Stimulated activated naive CD8-positive, alpha-beta T cell treated with anti-CD3 and anti-CD28 coated beads, Interleukin-15, Interleukin-2, amounts not matched to agents 100 ng/mL and 50 ng/mL, for 24 hours (primary cell): ENCODE measurements around the gene FAM124B.

ENCODE experiments used
- H3K27ac Mint-ChIP-seq: one replicate; pipeline ENCODE4 v1.8.0; 2021; ENCODE audit warnings: mild to moderate bottlenecking, mixed read lengths
- H3K27me3 Mint-ChIP-seq: one replicate; pipeline ENCODE4 v1.8.0; 2021; ENCODE audit warnings: mixed read lengths
- H3K36me3 Mint-ChIP-seq: one replicate; pipeline ENCODE4 v1.8.0; 2021; ENCODE audit warnings: low read depth, mixed read lengths
- H3K4me1 Mint-ChIP-seq: one replicate; pipeline ENCODE4 v1.8.0; 2021; ENCODE audit warnings: low read depth, mixed read lengths
- H3K4me3 Mint-ChIP-seq: one replicate; pipeline ENCODE4 v1.8.0; 2021; ENCODE audit warnings: mild to moderate bottlenecking, mixed read lengths
- H3K9me3 Mint-ChIP-seq: one replicate; pipeline ENCODE4 v1.8.0; 2021; ENCODE audit warnings: mixed read lengths

Gene FAM124B, protein sequence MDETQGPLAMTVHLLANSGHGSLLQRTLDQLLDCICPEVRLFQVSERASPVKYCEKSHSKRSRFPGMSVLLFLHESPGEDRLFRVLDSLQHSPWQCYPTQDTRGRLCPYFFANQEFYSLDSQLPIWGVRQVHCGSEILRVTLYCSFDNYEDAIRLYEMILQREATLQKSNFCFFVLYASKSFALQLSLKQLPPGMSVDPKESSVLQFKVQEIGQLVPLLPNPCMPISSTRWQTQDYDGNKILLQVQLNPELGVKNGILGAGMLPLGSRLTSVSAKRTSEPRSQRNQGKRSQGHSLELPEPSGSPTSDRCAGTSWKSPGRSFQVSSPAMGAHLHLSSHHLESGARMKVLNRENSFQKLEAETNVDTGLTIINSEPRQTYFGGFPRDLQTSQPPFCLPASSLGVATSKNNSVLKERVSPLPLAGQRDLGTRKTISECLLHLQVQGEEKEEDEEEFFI

DNA sequence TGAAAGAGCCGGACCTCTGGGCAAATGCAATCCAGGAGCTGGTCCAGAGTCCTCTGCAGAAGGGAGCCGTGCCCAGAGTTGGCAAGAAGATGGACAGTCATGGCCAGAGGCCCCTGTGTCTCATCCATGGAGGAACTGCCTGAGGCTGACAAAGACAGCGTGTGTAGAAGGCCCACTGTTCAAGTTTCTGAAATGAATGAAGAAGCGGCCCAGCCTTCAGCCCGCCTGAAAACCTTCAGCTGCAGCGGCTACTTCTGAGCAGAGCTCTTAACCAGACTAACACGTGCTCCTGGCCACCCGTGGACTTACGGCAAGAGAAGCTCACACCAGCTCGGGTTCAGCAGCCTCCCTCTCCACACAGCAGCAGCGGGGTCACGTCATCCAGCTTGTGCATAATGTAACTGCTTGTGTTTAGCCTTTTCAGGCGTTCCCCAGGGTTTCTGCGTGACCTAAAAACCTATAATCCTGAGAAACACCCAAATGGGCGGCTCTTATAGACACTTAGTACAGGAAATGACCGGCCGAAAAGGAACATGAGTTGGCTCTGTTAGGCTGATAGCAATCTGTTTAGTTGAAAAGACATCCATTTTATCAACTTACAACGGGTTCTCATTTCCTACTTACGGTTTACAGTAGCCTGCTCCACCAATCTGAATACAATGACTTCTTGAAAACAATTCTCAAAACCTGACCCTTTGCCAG is at the start of gene FAM124B:
Gene FAM124B, minus strand, starts transcription at position 467 of the 702 bp plus-strand sequence. Its CDS starts 339 bp downstream, at position 128.
- Mint-ChIP-seq H3K9me3 (peaks cover 5% of the 10 kb centered on the region), H3K4me3 (peak within 1 kb of the TSS; percentile 70), H3K36me3 (no peaks in the 10 kb centered on the region), H3K27me3 (no peaks in the 10 kb centered on the region), H3K4me1 (peaks cover 12% of the 10 kb centered on the region), H3K27ac (peak within 1 kb of the TSS; percentile 59)

DNA sequence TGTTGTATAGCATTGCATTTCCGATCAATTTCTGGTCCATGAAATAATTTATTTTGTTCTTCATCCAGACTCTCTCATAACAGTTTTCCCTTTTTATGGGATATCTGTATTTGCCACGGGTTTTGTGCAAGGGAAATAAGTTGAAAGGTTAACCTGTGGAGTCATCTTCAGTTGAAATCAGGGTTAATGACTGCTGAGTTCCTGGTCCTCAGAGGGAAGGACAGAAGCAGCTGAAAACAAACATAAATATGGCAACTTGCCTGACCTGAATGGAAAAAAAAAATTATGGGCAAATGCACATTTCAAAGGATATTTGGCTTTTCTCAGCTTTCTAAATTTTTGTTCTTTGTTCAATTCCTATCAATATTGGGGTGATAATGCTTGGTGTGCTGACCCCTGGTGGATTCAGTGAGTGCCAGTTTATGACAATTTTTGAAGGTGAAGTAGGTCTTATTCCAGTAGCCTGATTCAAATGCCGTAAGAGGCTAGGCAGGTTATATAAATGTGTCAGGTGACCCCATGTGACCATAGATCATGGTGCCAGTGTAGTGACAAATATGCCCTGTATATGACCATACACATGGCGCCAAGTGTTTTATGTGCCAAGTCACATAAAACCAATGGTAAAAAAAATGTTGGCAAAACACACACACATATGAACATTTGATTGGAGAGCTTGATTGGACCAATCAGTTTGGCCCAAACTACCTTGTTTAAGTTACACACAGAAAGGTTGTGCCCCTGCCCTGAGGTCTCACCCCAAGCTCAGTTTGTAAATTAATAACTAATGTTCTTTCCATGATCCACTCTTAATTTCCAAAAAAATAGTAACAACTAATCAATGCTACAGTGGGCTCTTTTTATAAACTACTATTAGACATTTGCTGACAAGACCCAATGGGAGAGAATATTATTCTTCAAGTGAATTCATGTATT is 47.6 kb upstream of the FAM124B start:
- Mint-ChIP-seq H3K4me1 (no peaks in the 10 kb centered on the region), H3K4me3 (no peak overlapping the region), H3K27ac (no peak overlapping the region), H3K36me3 (no peaks in the 10 kb centered on the region), H3K9me3 (no peaks in the 10 kb centered on the region), H3K27me3 (peaks cover 3% of the 10 kb centered on the region)

DNA sequence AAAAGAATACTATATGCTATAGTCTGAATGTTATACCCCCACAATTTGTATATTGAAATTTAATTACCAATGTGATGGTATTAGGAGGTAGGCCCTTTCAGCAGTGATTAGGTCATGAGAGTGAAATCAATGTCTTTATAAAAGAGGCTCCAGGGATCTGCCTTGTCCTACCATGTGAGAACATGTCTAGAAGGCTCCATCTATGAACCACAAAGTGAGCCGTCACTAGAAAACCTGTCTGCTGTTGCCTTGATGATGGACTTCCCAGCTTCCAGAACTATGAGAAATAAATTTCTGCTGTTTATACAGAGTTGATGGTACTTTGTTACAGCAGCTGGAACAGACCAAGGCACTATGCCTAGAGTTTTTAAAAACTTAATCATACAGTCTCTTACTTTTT is 46.3 kb upstream of the FAM124B start:
- H3K4me3 Mint-ChIP-seq = no peak overlapping the region
- H3K9me3 Mint-ChIP-seq = no peaks in the 10 kb centered on the region
- no peaks in the 10 kb centered on the region for H3K4me1 Mint-ChIP-seq
- peaks cover 13% of the 10 kb centered on the region for H3K27me3 Mint-ChIP-seq
- H3K36me3 Mint-ChIP-seq = no peaks in the 10 kb centered on the region
- no peak overlapping the region for H3K27ac Mint-ChIP-seq

DNA sequence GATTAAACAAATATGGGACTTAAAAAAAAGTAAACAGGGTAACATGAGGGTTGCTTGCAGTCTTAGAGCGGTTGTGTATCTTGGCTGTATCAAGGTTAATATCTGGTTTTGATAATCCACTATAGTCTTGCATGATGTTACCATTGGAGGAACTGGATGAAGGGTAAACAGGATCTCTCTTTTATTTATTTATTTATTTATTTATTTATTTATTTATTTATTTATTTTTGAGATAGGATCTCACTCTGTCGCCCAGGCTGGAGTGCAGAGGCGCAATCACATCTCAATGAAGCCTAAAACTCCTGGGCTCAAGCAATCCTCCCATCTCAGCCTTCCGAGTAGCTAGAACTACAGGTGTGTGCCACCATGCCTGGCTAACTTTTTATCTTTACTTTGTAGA is 42.9 kb upstream of the FAM124B start:
- H3K36me3 Mint-ChIP-seq = no peaks in the 10 kb centered on the region
- H3K4me1 Mint-ChIP-seq = peaks cover 10% of the 10 kb centered on the region
- no peak overlapping the region for H3K27ac Mint-ChIP-seq
- H3K9me3 Mint-ChIP-seq = no peaks in the 10 kb centered on the region
- H3K27me3 Mint-ChIP-seq = peaks cover 38% of the 10 kb centered on the region
- H3K4me3 Mint-ChIP-seq = no peak overlapping the region

DNA sequence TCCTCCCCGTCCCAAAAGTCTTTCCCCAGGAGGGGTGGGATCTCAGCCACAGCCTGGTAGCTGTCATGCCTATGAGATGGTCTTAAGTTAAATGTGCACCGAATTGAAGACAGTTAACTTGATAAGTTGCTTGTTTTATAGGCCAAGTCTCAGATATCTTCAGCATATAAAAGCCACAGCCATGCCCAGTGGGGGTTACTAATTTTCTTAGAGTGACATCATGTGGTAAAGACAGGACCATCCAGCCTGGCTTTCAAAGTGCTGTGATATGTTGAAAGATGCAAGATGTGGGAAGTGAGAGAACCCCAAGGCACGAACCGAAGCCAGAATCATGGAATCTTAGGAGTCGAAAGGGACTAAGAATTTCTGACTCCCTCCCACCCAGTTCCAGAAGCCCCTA is 42.1 kb upstream of the FAM124B start:
- Mint-ChIP-seq H3K27ac (no peak overlapping the region), H3K4me3 (no peak overlapping the region), H3K36me3 (no peaks in the 10 kb centered on the region), H3K9me3 (no peaks in the 10 kb centered on the region), H3K27me3 (peaks cover 38% of the 10 kb centered on the region), H3K4me1 (peaks cover 10% of the 10 kb centered on the region)

DNA sequence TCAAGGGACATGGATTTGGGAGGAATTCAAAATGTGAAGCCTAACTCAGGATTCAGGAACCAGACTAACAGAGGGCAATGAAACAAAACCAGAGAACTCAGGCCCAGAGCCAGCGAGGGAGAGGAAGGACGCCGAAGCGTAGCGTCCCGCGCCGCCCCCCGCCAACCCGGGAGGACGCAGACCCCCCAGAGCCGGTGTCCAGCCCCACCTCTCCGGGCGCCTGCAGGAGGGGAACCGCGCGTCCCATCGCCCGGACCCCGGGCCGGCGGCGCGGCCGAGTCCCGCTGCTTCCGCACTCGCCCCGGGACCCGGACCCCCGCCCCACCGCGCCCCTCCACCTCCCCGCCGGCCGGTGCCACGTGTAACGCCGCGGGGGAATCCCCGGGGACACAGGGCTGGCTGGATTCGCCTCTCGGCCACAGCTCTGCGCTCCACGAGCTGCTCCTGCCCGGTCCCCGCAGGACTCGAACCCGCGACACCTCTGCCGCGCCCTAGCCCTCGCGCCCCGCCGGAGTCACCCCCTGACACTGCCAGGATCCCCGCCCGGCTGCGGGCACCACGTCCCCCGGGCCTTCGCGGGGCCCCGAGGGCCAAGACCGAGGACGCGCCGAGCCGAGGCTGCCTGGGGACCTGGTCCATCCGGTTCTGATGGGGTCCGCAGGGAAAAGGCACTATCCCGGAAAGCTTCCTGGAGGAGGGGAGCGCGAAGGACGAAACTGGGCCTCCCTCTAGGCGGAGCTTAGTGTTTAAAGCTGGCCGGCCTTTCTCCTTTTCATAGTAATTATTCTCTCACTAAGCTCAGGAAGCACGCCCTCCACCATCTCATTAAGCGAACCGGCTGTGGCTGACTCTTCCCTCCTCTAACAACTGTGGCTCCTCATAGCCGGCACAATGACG is 40.4 kb upstream of the FAM124B start:
- H3K4me3 Mint-ChIP-seq = peak overlapping the region; percentile 75
- H3K9me3 Mint-ChIP-seq = no peaks in the 10 kb centered on the region
- H3K4me1 Mint-ChIP-seq = peaks cover 10% of the 10 kb centered on the region
- no peaks in the 10 kb centered on the region for H3K36me3 Mint-ChIP-seq
- H3K27ac Mint-ChIP-seq = peak overlapping the region; percentile 79
- H3K27me3 Mint-ChIP-seq = peaks cover 38% of the 10 kb centered on the region

DNA sequence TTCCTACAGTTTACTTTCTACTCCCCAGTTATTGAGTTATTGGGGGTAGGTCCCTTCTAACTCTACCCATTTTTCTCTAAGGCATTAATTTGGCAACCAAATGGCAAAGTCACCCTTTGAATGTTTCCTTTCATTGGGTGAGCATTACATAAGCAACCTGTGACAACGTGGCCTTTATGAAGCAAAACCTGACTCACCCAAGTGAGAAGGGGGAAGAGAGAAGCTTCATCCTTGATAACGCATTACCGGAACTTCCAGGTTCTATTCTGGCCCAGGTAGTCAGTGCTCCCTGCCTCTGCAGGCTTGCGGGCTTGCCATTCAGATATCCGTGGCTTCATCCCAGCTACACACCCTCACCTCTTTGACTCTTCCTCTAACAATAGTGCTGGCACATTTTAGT is 39.1 kb upstream of the FAM124B start:
- Mint-ChIP-seq H3K9me3 (no peaks in the 10 kb centered on the region), H3K36me3 (no peaks in the 10 kb centered on the region), H3K27ac (no peak overlapping the region), H3K4me1 (peaks cover 10% of the 10 kb centered on the region), H3K4me3 (peak overlapping the region; percentile 75), H3K27me3 (peaks cover 38% of the 10 kb centered on the region)

DNA sequence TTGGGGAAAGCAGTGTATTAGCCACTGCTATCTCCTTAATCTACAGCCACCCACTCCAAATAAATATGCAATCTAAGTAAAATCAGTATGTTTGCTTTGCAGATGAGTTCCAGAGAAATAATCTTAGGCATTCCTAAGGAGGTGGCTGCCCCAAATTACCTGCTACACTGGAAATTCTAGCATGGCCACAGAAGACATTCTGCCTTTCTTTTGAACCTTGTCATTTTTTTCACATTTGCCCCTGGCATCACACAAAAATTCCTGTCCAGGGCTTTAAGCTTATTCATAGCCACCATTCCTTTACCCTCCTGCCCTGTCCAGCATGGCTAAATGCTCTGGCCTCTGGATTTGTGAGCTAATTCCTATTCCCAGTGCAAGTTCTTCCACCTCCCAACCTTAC is 36.8 kb upstream of the FAM124B start:
- H3K4me3 Mint-ChIP-seq = no peak overlapping the region
- no peaks in the 10 kb centered on the region for H3K36me3 Mint-ChIP-seq
- no peaks in the 10 kb centered on the region for H3K9me3 Mint-ChIP-seq
- H3K4me1 Mint-ChIP-seq = peaks cover 10% of the 10 kb centered on the region
- peaks cover 29% of the 10 kb centered on the region for H3K27me3 Mint-ChIP-seq
- no peak overlapping the region for H3K27ac Mint-ChIP-seq

DNA sequence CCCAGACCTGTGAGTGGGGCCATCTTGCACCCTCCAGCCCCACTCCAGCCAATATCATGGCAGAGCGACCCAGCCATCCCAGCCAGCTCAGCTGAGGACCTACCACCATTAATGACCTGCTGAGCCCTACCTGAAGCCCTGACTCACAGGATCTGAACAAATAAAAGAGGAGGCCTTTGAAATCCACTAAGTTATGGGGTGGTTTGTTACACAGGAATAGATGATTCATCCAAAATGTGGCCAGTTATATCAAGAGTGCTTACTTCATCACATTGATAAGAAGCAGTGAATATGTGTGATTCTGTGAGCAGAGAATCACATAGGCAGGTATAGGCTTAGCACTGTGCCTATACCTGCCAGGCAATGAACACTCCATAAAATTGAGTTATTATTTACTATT is 34.7 kb upstream of the FAM124B start:
- Mint-ChIP-seq H3K27ac (no peak overlapping the region), H3K27me3 (peaks cover 18% of the 10 kb centered on the region), H3K4me3 (no peak overlapping the region), H3K36me3 (no peaks in the 10 kb centered on the region), H3K9me3 (no peaks in the 10 kb centered on the region), H3K4me1 (peaks cover 1% of the 10 kb centered on the region)

DNA sequence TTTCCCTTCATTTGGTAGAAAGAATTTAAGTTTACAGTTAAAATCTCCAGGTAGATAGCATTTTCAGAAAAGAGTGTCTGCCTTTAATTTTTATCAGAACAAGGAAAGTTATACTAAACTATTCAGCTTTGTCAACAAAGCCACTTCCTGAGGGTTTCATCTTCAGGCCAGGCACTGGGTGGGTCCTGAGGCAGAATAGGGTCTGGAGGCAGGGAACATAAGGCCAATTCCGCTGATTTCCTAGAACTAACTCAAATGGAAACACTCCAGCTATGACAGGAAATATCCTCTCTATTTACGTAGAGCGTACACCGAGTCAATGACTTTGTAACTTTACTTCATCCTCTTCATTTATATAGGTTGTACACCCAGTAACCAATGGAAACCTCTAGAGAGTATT is 32.7 kb upstream of the FAM124B start:
- Mint-ChIP-seq H3K9me3 (no peaks in the 10 kb centered on the region), H3K4me3 (no peak overlapping the region), H3K27me3 (peaks cover 4% of the 10 kb centered on the region), H3K4me1 (no peaks in the 10 kb centered on the region), H3K27ac (no peak overlapping the region), H3K36me3 (no peaks in the 10 kb centered on the region)

DNA sequence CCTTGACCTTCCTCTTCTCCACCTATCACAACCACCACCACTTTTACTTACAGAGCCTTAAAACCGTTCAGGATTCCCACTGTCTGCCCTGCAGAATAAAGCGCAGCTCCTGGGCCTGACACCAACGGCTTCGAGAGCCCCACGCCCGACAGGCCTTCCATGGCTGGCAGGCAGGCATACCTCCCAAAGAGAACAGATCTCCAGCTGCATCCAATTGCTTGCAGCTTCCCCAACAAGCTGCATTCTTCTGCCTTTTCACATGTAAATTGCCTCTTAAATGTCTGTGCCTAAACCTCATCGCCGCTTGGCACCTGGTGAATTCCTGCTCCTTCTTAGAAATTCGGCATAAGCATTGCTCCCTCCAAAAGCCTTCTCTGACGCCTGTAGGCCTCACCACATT is 31.5 kb upstream of the FAM124B start:
- no peak overlapping the region for H3K4me3 Mint-ChIP-seq
- no peaks in the 10 kb centered on the region for H3K36me3 Mint-ChIP-seq
- no peak overlapping the region for H3K27ac Mint-ChIP-seq
- H3K4me1 Mint-ChIP-seq = no peaks in the 10 kb centered on the region
- peaks cover 4% of the 10 kb centered on the region for H3K27me3 Mint-ChIP-seq
- H3K9me3 Mint-ChIP-seq = no peaks in the 10 kb centered on the region

DNA sequence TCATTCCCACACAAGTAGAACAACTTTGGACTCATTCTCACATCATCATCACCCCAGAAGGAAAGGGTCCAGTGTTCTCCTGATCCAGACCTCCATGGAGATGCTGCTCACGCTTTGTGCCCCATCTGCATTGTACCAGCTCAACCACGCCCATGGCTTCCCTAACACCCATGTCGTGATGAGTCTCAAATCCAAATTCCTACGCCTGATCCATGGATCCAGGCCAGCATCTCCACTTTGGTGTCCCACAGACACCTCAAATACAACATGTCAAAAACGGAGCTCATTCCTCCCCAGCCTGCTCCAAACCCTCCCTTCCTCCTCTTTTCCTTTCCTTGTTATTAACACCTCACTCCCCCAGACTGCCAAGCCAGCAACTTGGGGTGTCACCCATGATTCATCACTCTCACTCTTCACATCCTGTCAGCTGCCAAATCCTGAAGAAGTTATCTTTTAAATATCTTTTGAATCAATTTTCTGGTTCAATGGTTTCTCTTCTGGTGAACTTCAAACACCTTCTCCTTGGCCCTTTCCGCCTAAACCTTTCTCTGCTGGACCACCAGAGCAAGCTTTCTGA is 30.2 kb upstream of the FAM124B start:
- H3K27ac Mint-ChIP-seq = no peak overlapping the region
- H3K9me3 Mint-ChIP-seq = no peaks in the 10 kb centered on the region
- H3K4me1 Mint-ChIP-seq = no peaks in the 10 kb centered on the region
- no peak overlapping the region for H3K4me3 Mint-ChIP-seq
- peaks cover 4% of the 10 kb centered on the region for H3K27me3 Mint-ChIP-seq
- no peaks in the 10 kb centered on the region for H3K36me3 Mint-ChIP-seq

DNA sequence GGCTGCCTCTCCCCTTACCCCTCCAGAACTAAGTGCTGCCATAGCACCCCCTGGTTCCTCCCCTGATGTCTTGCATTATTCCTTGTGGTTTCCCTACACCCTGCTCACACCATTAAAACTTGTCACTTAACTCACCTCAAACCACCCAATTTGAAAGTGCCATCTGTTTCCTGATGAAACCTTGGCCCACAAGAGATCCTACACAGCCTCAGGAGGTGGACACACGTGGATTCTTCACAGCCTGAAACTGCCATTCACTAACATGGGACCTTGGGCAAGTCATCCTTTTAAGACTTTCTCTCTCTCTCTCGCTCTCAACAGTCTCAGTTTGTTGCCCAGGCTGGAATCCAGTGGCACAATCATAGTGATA is 27.5 kb upstream of the FAM124B start:
- no peaks in the 10 kb centered on the region for H3K4me1 Mint-ChIP-seq
- H3K9me3 Mint-ChIP-seq = peaks cover 3% of the 10 kb centered on the region
- no peaks in the 10 kb centered on the region for H3K36me3 Mint-ChIP-seq
- H3K27ac Mint-ChIP-seq = no peak overlapping the region
- H3K27me3 Mint-ChIP-seq = peaks cover 4% of the 10 kb centered on the region
- H3K4me3 Mint-ChIP-seq = no peak overlapping the region
